Testis (tissue), 3 donors: Measurements from ENCODE around the gene ARAP2. TPM values are rescaled to one million over a fixed set of nuclear protein-coding genes. Genes with fewer than 3 reads are reported as not detected.

Source experiments
- DNase-seq: peaks from one replicate; pipeline ENCODE4 v3.0.0-alpha.2; 2019
- H3K27ac ChIP-seq, 2 donors: fragments of 200-600 bp; sonication (generic); one replicate each; pipeline ENCODE4 v1.5.1; 2019
- H3K27me3 ChIP-seq: fragments of 200-600 bp; sonication (generic); one replicate; pipeline ENCODE4 v1.5.1; 2019
- H3K36me3 ChIP-seq: fragments of 200-600 bp; sonication (generic); one replicate; pipeline ENCODE4 v1.5.1; 2017; ENCODE audit warnings: low read depth; ENCODE audit errors: missing control alignments
- H3K4me1 ChIP-seq: fragments of 200-600 bp; sonication (generic); one replicate; pipeline ENCODE4 v1.5.1; 2019
- H3K4me3 ChIP-seq, 2 donors: fragments of 200-600 bp; sonication (generic); one replicate each; pipeline ENCODE4 v1.5.1; 2017 to 2019
- H3K9me3 ChIP-seq: fragments of 200-600 bp; sonication (generic); one replicate; pipeline ENCODE4 v1.5.1; 2017
- POLR2A ChIP-seq: fragments of 450-650 bp; IDR thresholded peaks from one replicate; pipeline ENCODE4 v1.6.1; 2017; ENCODE audit warnings: antibody characterized with exemption, mild to moderate bottlenecking, moderate library complexity
- WGBS, 2 donors: methylation state at CpG; one replicate each; pipeline ENCODE4 v1.1.5; 2018; 5-methylcytosine and 5-hydroxymethylcytosine counted together
- intact Hi-C: fragments of 100-400 bp; cut with DNase I; formaldehyde crosslinking; loops from one replicate; pipeline ENCODE4 v1.15.1; 2023; ENCODE audit warnings: low total_unique reads
- polyA plus RNA-seq: library from polyadenylated mRNA; stranded (reverse); fragments of 350-450 nt; fragmentation: Illumina TruSeq; extraction: RNeasy Lipid Tissue Mini Kit (QIAGEN cat#74804); gene quantifications from one replicate; pipeline ENCODE4 v1.2.3, GENCODE V29; 2014; ENCODE audit warnings: low read depth, low replicate concordance; ENCODE audit not compliant: insufficient read depth
- total RNA-seq, 2 donors: library from RNA; depleted of rRNA; stranded (reverse); fragments of >200 nt; gene quantifications; one replicate each; pipeline ENCODE4 v1.2.3, GENCODE V29; 2016
- TF ChIP-seq, protein P1 (sequence below), 3 experiments: fragments of 450-650 bp in 2 of 3; fragments of 200-600 bp in 1 of 3; sonication (generic) in 1 of 3; IDR thresholded peaks; one replicate each; pipeline ENCODE4 v1.5.1; 2016 to 2019; ENCODE audit warnings: antibody characterized with exemption in 3 of 3, mild to moderate bottlenecking in 2 of 3, moderate library complexity in 1 of 3

Gene ARAP2
- total and polyA plus RNA-seq, 3 donors from 2014 or later: 10.9 to 91.0 (median 81.1) TPM

- 57 to 62% methylated on average over 3 of the region's 3 CpGs for WGBS, 2 donors
- no peaks in the 10 kb centered on the region for H3K27me3 ChIP-seq
- H3K9me3 ChIP-seq: no peaks in the 10 kb centered on the region
- TF ChIP-seq, protein P1, sequence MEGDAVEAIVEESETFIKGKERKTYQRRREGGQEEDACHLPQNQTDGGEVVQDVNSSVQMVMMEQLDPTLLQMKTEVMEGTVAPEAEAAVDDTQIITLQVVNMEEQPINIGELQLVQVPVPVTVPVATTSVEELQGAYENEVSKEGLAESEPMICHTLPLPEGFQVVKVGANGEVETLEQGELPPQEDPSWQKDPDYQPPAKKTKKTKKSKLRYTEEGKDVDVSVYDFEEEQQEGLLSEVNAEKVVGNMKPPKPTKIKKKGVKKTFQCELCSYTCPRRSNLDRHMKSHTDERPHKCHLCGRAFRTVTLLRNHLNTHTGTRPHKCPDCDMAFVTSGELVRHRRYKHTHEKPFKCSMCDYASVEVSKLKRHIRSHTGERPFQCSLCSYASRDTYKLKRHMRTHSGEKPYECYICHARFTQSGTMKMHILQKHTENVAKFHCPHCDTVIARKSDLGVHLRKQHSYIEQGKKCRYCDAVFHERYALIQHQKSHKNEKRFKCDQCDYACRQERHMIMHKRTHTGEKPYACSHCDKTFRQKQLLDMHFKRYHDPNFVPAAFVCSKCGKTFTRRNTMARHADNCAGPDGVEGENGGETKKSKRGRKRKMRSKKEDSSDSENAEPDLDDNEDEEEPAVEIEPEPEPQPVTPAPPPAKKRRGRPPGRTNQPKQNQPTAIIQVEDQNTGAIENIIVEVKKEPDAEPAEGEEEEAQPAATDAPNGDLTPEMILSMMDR (IDR thresholded peaks at IDR 0.05): no peak
- no peak for TF ChIP-seq POLR2A
- no peak for DNase-seq
- no peak overlapping the region for H3K27ac ChIP-seq
- no peaks in the 10 kb centered on the region for H3K36me3 ChIP-seq
- intact Hi-C loops: no loop called here
- peaks cover 6% of the 10 kb centered on the region for H3K4me1 ChIP-seq
- no peak overlapping the region for H3K4me3 ChIP-seq
Measured at GRCh38 chr4:36178484-36178883, 65.8 kb downstream of the ARAP2 start.

- Histone ChIP-seq H3K27me3 (no peaks in the 10 kb centered on the region), H3K4me3 (no peak overlapping the region), H3K27ac (no peak overlapping the region), H3K9me3 (no peaks in the 10 kb centered on the region), H3K36me3 (no peaks in the 10 kb centered on the region), H3K4me1 (peaks cover 6% of the 10 kb centered on the region)
- TF ChIP-seq, protein P1 (IDR thresholded peaks at IDR 0.05): no peak
- TF ChIP-seq POLR2A: no peak
- no peak for DNase-seq
- WGBS, 2 donors: 47 to 81% methylated on average over 1 of the region's 1 CpG
- intact Hi-C loops: no loop called here
Measured at GRCh38 chr4:36177946-36178345, 66.4 kb downstream of the ARAP2 start.

DNA sequence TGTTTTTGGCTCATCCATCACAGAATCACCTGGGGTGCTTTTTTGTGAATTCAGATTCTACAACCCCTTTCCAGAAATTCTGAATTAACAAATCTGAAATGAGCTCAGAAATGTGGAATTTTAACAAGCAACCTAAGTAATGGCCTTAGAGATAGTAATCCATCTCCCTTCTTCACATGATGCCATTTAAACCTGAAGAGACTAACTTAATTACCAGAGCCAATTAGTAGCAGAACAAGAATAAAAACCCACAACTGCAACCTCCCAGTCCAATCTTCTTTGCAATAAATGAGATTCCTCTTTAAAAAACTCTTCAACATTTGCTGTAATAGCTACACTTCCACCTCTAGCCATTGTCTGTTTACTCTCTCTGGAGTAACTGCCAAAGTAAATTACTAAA is 69.7 kb downstream of the ARAP2 start:
- Histone ChIP-seq H3K36me3 (no peaks in the 10 kb centered on the region), H3K4me3 (no peak overlapping the region), H3K27ac (no peak overlapping the region), H3K27me3 (no peaks in the 10 kb centered on the region), H3K4me1 (no peaks in the 10 kb centered on the region), H3K9me3 (no peaks in the 10 kb centered on the region)
- intact Hi-C loops: no loop called here
- no peak for TF ChIP-seq POLR2A
- TF ChIP-seq, protein P1 (IDR thresholded peaks at IDR 0.05): no peak
- DNase-seq: no peak

DNA sequence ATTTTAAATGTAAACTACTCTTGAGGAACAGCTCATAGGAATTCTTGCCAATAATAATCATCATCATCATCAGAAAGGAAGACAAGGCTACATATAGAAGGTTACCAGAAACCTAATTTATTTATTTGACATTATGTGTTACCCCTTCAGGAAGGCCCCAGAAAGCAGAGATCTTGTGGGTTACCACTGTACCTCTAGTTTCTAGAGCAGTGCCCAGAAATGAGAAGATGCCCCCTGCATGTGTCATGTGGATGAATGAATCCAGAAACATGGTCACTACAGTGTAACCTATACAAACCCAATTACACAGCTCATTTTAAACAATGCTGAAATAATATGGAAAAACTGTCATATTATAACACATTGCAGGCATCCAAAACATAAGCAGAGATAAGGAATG is 70.4 kb downstream of the ARAP2 start:
- DNase-seq: no peak
- H3K27me3 ChIP-seq: no peaks in the 10 kb centered on the region
- H3K9me3 ChIP-seq: no peaks in the 10 kb centered on the region
- no peaks in the 10 kb centered on the region for H3K4me1 ChIP-seq
- H3K27ac ChIP-seq: no peak overlapping the region
- intact Hi-C loops: no loop called here
- H3K36me3 ChIP-seq: no peaks in the 10 kb centered on the region
- TF ChIP-seq, protein P1 (IDR thresholded peaks at IDR 0.05): no peak
- TF ChIP-seq POLR2A: no peak
- no peak overlapping the region for H3K4me3 ChIP-seq

DNA sequence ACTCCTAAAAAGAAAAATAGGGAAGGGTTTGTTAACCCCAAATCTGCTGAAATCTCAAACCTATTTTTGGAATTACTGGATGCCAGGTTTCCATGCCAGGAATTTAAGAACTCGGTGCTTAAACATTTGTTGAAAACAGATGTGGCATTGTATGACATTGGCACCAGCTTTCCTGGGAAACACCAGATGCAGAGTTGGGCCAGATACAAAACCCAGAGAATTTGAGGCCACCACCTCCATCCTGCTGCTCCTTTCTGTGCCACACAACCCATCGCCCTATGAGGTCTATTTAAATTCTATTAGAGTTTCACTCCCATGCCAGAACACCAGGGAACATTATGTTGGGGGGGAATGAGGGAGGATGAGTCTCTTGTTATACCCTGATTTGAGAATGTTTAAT is 71.7 kb downstream of the ARAP2 start:
- Histone ChIP-seq H3K4me1 (no peaks in the 10 kb centered on the region), H3K27ac (no peak overlapping the region), H3K27me3 (no peaks in the 10 kb centered on the region), H3K36me3 (no peaks in the 10 kb centered on the region), H3K4me3 (no peak overlapping the region), H3K9me3 (no peaks in the 10 kb centered on the region)
- DNase-seq: no peak
- 62 to 63% methylated on average over 2 of the region's 2 CpGs for WGBS, 2 donors
- intact Hi-C loops: no loop called here
- TF ChIP-seq, protein P1 (IDR thresholded peaks at IDR 0.05): no peak
- no peak for TF ChIP-seq POLR2A
